ENCODE data around the gene C1QTNF6. TPM values are rescaled to one million over a fixed set of nuclear protein-coding genes. Genes with fewer than 3 reads are reported as not detected.

C1QTNF6 gene
- polyA plus RNA-seq, 1 of the 3 experiments (the other 2 are of a cell fraction) = 47.7 TPM

GRCh38 chr22:37235897-37236607 is 48.0 kb upstream of the C1QTNF6 start:
- H4K20me1 ChIP-seq (ENCODE audit: insufficient read depth) = no peaks in the 10 kb centered on the region
- no peaks in the 10 kb centered on the region for H3K9me2 ChIP-seq
- H3K4me1 ChIP-seq (ENCODE audit: control insufficient read depth in 1 of 2, insufficient read depth in 2 of 2, low read depth in 1 of 2, low read length in 1 of 2) = no peaks in the 10 kb centered on the region
- POLR2A ChIA-PET = no interaction called here
- no peaks in the 10 kb centered on the region for H3F3A ChIP-seq (replicated peaks; ENCODE audit: insufficient read depth)
- H2AFZ ChIP-seq (ENCODE audit: low read depth) = no peak overlapping the region
- H3K79me2 ChIP-seq (ENCODE audit: insufficient read depth) = no peaks in the 10 kb centered on the region
- H3K4me2 ChIP-seq = no peak overlapping the region
- H3K9ac ChIP-seq = no peak overlapping the region
- H3K36me3 ChIP-seq (replicated peaks in 1 of 2; ENCODE audit: control insufficient read depth in 1 of 2, insufficient read depth in 2 of 2, low read length in 1 of 2) = no peaks in the 10 kb centered on the region
- H3K4me3 ChIP-seq (ENCODE audit: low read depth in 2 of 2, low read length in 1 of 2) = no peak overlapping the region
- no peaks in the 10 kb centered on the region for H3K9me3 ChIP-seq
- H3K27ac ChIP-seq (ENCODE audit: low read depth in 2 of 2, low read length in 1 of 2) = no peak overlapping the region
- no peak for DNase-seq
- 92% methylated on average over 1 of the region's 3 CpGs for WGBS (ENCODE audit: low lambda C conversion rate)
- no peaks in the 10 kb centered on the region for H3K27me3 ChIP-seq (ENCODE audit: insufficient read depth)
- TF ChIP-seq MXI1 (IDR thresholded peaks at IDR 0.05; ENCODE audit: low read depth, low read length) (no peak), RAD21 (IDR thresholded peaks at IDR 0.05; ENCODE audit: low read length) (no peak), FOXJ3 (CRISPR knock-in tag; IDR thresholded peaks at IDR 0.05) (no peak), POLR2AphosphoS5 (IDR thresholded peaks at IDR 0.05; ENCODE audit: low read depth, low read length) (no peak), YY1 (IDR thresholded peaks at IDR 0.05; ENCODE audit: low read depth) (no peak), RXRA (IDR thresholded peaks at IDR 0.05; ENCODE audit: borderline replicate concordance, low read depth) (no peak), TAF1 (IDR thresholded peaks at IDR 0.05; ENCODE audit: borderline replicate concordance, low read depth, low read length) (no peak), GABPA (IDR thresholded peaks at IDR 0.05; ENCODE audit: low read depth) (no peak), GATA2 (CRISPR knock-in tag; IDR thresholded peaks at IDR 0.05) (no peak), EP300 (IDR thresholded peaks at IDR 0.05; ENCODE audit: borderline replicate concordance in 1 of 2, low read depth in 1 of 2, low read length in 1 of 2) (no peak), MEF2A (IDR thresholded peaks at IDR 0.05; ENCODE audit: borderline replicate concordance, low read depth) (no peak), RCOR1 (IDR thresholded peaks at IDR 0.05; ENCODE audit: low read length) (no peak), TEAD4 (IDR thresholded peaks at IDR 0.05; ENCODE audit: borderline replicate concordance, insufficient read depth) (no peak), FOSL2 (IDR thresholded peaks at IDR 0.05; ENCODE audit: borderline replicate concordance, low read depth) (no peak), NFIC (IDR thresholded peaks at IDR 0.05; ENCODE audit: borderline replicate concordance) (no peak)
- TF ChIP-seq, protein P1, sequence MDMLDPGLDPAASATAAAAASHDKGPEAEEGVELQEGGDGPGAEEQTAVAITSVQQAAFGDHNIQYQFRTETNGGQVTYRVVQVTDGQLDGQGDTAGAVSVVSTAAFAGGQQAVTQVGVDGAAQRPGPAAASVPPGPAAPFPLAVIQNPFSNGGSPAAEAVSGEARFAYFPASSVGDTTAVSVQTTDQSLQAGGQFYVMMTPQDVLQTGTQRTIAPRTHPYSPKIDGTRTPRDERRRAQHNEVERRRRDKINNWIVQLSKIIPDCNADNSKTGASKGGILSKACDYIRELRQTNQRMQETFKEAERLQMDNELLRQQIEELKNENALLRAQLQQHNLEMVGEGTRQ (IDR thresholded peaks at IDR 0.05; ENCODE audit: borderline replicate concordance, low read depth, low read length) = no peak
- TF ChIP-seq, protein P2, sequence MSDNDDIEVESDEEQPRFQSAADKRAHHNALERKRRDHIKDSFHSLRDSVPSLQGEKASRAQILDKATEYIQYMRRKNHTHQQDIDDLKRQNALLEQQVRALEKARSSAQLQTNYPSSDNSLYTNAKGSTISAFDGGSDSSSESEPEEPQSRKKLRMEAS (IDR thresholded peaks at IDR 0.05; ENCODE audit: low read depth) = no peak
- TF ChIP-seq, protein P3, sequence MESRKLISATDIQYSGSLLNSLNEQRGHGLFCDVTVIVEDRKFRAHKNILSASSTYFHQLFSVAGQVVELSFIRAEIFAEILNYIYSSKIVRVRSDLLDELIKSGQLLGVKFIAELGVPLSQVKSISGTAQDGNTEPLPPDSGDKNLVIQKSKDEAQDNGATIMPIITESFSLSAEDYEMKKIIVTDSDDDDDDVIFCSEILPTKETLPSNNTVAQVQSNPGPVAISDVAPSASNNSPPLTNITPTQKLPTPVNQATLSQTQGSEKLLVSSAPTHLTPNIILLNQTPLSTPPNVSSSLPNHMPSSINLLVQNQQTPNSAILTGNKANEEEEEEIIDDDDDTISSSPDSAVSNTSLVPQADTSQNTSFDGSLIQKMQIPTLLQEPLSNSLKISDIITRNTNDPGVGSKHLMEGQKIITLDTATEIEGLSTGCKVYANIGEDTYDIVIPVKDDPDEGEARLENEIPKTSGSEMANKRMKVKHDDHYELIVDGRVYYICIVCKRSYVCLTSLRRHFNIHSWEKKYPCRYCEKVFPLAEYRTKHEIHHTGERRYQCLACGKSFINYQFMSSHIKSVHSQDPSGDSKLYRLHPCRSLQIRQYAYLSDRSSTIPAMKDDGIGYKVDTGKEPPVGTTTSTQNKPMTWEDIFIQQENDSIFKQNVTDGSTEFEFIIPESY (IDR thresholded peaks at IDR 0.05; ENCODE audit: borderline replicate concordance, low read depth) = no peak
- TF ChIP-seq, protein P4, sequence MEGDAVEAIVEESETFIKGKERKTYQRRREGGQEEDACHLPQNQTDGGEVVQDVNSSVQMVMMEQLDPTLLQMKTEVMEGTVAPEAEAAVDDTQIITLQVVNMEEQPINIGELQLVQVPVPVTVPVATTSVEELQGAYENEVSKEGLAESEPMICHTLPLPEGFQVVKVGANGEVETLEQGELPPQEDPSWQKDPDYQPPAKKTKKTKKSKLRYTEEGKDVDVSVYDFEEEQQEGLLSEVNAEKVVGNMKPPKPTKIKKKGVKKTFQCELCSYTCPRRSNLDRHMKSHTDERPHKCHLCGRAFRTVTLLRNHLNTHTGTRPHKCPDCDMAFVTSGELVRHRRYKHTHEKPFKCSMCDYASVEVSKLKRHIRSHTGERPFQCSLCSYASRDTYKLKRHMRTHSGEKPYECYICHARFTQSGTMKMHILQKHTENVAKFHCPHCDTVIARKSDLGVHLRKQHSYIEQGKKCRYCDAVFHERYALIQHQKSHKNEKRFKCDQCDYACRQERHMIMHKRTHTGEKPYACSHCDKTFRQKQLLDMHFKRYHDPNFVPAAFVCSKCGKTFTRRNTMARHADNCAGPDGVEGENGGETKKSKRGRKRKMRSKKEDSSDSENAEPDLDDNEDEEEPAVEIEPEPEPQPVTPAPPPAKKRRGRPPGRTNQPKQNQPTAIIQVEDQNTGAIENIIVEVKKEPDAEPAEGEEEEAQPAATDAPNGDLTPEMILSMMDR (IDR thresholded peaks at IDR 0.05) = no peak
- TF ChIP-seq, protein P5, sequence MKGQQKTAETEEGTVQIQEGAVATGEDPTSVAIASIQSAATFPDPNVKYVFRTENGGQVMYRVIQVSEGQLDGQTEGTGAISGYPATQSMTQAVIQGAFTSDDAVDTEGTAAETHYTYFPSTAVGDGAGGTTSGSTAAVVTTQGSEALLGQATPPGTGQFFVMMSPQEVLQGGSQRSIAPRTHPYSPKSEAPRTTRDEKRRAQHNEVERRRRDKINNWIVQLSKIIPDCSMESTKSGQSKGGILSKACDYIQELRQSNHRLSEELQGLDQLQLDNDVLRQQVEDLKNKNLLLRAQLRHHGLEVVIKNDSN (IDR thresholded peaks at IDR 0.05; ENCODE audit: borderline replicate concordance, low read depth) = no peak
- CTCF ChIA-PET = no interaction called here
